Endodermal cell (in vitro differentiated cells): ENCODE data around the gene HSD17B3. TPM values are rescaled to one million over a fixed set of nuclear protein-coding genes. Genes with fewer than 3 reads are reported as not detected.

ENCODE experiments used
- DNase-seq: peaks from one replicate; pipeline ENCODE4 v3.0.0-alpha.2; 2017
- H3K27ac ChIP-seq: 2 replicates; pipeline ENCODE4 v1.5.1; 2013; ENCODE audit warnings: mild to moderate bottlenecking, low read depth, low read length, moderate library complexity
- H3K27me3 ChIP-seq: 2 replicates; pipeline ENCODE4 v1.6.1; 2013; ENCODE audit warnings: mild to moderate bottlenecking, low read length, moderate library complexity; ENCODE audit not compliant: insufficient read depth, control insufficient read depth, poor library complexity, severe bottlenecking
- H3K36me3 ChIP-seq: 2 replicates; pipeline ENCODE4 v1.7.0; 2013; ENCODE audit warnings: mild to moderate bottlenecking, low read length, moderate library complexity; ENCODE audit not compliant: control insufficient read depth, insufficient read depth
- H3K4me1 ChIP-seq: one replicate; pipeline ENCODE4 v1.7.0; 2013; ENCODE audit warnings: low read length; ENCODE audit not compliant: control insufficient read depth, insufficient read depth
- H3K4me3 ChIP-seq: 2 replicates; pipeline ENCODE4 v1.5.1; 2013; ENCODE audit warnings: mild to moderate bottlenecking, low read length, moderate library complexity
- H3K9ac ChIP-seq: 2 replicates; pipeline ENCODE4 v1.6.1; 2013; ENCODE audit warnings: mild to moderate bottlenecking, low read length, moderate library complexity; ENCODE audit not compliant: poor library complexity, severe bottlenecking; ENCODE audit errors: extremely low read depth
- H3K9me3 ChIP-seq: 2 replicates; pipeline ENCODE4 v1.6.1; 2013; ENCODE audit warnings: mild to moderate bottlenecking, low read length, moderate library complexity; ENCODE audit not compliant: control insufficient read depth
- H3K27ac Mint-ChIP-seq: 2 replicates; pipeline ENCODE4 v1.8.0; 2020; ENCODE audit warnings: mixed read lengths
- H3K27me3 Mint-ChIP-seq: 2 replicates; pipeline ENCODE4 v1.8.0; 2021; ENCODE audit warnings: mild to moderate bottlenecking, mixed read lengths; ENCODE audit not compliant: insufficient read depth
- H3K36me3 Mint-ChIP-seq: 2 replicates; pipeline ENCODE4 v1.8.0; 2020; ENCODE audit warnings: low read depth, mixed read lengths
- H3K4me1 Mint-ChIP-seq: 2 replicates; pipeline ENCODE4 v1.8.0; 2020; ENCODE audit warnings: mixed read lengths
- H3K4me3 Mint-ChIP-seq: 2 replicates; pipeline ENCODE4 v1.8.0; 2020; ENCODE audit warnings: mild to moderate bottlenecking, moderate library complexity, mixed read lengths
- H3K9me3 Mint-ChIP-seq: 2 replicates; pipeline ENCODE4 v1.8.0; 2020; ENCODE audit warnings: mild to moderate bottlenecking, mixed read lengths
- WGBS, 2 experiments: methylation state at CpG; one replicate each; pipeline versions ENCODE4 v1.1.5 to v1.1.7; 2013; ENCODE audit warnings: missing lambda C conversion rate in 2 of 2, mixed read lengths in 1 of 2; ENCODE audit not compliant: insufficient coverage in 1 of 2, insufficient read length in 1 of 2; 5-methylcytosine and 5-hydroxymethylcytosine counted together
- total RNA-seq, 2 donors: library from RNA; stranded (reverse); fragmentation: NEBNext Ultra II Directional in 1 of 2; extraction: Animal tissue kit (Norgen Biotek cat#: 25700) in 1 of 2; gene quantifications; 2 replicates in 1 of 2; 3 replicates in 1 of 2; pipeline ENCODE4 v1.2.1, GENCODE V29; 2021
- TF ChIP-seq, protein P1 (sequence below): fragments of 200-600 bp; sonication (generic); conservative IDR thresholded peaks from 2 replicates; pipeline ENCODE4 v1.5.0; 2021; ENCODE audit warnings: antibody characterized with exemption, mild to moderate bottlenecking

The HSD17B3 gene
- total RNA-seq, 2 donors from 2014 or later, result 0.40 TPM; not detected in 1

GRCh38 chr9:96215841-96216240, 86.1 kb downstream of the HSD17B3 start:
- no peaks in the 10 kb centered on the region for H3K36me3 ChIP-seq
- Mint-ChIP-seq H3K9me3 (peaks cover 5% of the 10 kb centered on the region), H3K36me3 (no peaks in the 10 kb centered on the region), H3K27me3 (peaks cover 46% of the 10 kb centered on the region), H3K4me1 (peaks cover 30% of the 10 kb centered on the region), H3K27ac (no peak overlapping the region), H3K4me3 (no peak overlapping the region)
- peaks cover 2% of the 10 kb centered on the region for H3K4me1 ChIP-seq
- DNase-seq, result no peak
- H3K27ac ChIP-seq, result no peak overlapping the region
- WGBS, 2 experiments, result 92% methylated on average over 2 of the region's 2 CpGs; no CpG with 5 or more reads in 1 of the 2 experiments
- no peak overlapping the region for H3K4me3 ChIP-seq
- TF ChIP-seq, protein P1, sequence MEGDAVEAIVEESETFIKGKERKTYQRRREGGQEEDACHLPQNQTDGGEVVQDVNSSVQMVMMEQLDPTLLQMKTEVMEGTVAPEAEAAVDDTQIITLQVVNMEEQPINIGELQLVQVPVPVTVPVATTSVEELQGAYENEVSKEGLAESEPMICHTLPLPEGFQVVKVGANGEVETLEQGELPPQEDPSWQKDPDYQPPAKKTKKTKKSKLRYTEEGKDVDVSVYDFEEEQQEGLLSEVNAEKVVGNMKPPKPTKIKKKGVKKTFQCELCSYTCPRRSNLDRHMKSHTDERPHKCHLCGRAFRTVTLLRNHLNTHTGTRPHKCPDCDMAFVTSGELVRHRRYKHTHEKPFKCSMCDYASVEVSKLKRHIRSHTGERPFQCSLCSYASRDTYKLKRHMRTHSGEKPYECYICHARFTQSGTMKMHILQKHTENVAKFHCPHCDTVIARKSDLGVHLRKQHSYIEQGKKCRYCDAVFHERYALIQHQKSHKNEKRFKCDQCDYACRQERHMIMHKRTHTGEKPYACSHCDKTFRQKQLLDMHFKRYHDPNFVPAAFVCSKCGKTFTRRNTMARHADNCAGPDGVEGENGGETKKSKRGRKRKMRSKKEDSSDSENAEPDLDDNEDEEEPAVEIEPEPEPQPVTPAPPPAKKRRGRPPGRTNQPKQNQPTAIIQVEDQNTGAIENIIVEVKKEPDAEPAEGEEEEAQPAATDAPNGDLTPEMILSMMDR, result peak; percentile 24
- no peaks in the 10 kb centered on the region for H3K9me3 ChIP-seq
- no peak overlapping the region for H3K9ac ChIP-seq
- H3K27me3 ChIP-seq, result no peaks in the 10 kb centered on the region

- Mint-ChIP-seq H3K36me3 (no peaks in the 10 kb centered on the region), H3K9me3 (peaks cover 5% of the 10 kb centered on the region), H3K4me3 (no peak overlapping the region), H3K27me3 (peaks cover 47% of the 10 kb centered on the region), H3K4me1 (peaks cover 30% of the 10 kb centered on the region), H3K27ac (no peak overlapping the region)
- H3K27ac ChIP-seq, result no peak overlapping the region
- TF ChIP-seq, protein P1, result no peak
- WGBS, 2 experiments, result 57 to 67% methylated on average over 1 to 5 of the region's 5 CpGs
- H3K4me3 ChIP-seq, result no peak overlapping the region
- peaks cover under 1% of the 10 kb centered on the region for H3K27me3 ChIP-seq
- no peaks in the 10 kb centered on the region for H3K36me3 ChIP-seq
- no peak overlapping the region for H3K9ac ChIP-seq
- peaks cover 2% of the 10 kb centered on the region for H3K4me1 ChIP-seq
- H3K9me3 ChIP-seq, result no peaks in the 10 kb centered on the region
- DNase-seq, result no peak
Observed at GRCh38 chr9:96214635-96215034, 87.3 kb downstream of the HSD17B3 start.

DNA sequence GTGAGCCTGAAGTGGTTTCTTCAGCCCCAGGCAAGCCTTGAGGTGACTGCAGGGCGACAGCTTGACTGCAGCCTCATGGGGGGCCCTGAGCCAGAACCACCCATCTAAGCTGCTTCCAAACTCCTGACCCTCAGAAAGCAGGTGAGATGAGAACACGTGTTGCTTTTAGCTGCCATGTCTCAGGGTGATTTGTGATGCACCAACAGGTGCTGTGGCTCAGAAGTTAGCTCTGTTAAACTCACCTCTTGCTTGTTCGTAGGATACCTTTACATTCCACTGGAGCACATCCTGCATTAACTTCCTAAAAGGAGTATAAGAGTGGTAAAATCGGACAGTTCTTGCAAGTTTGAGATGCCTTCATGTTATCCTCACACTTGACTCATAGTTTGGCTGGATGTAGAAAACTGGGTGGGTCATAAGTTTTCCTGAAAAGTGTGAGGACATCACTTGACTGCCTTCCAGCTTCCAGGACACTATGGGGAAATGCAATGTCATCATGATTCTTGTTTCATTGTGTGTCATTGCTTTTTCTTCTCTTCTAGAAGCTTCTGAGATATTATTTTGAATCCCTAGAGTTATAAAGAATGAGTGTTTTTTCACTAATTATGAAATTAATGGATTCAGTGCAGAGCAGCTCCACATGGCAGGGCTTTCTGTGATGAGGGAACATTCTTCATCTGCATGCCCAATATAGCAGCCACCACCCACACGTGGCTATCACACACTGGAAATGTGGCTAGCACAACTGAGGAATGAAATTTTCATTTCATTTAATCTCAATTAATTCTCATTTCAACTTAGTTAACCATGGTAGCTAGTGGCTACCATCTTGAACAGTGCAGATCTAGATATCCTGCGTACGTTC, 92.3 kb downstream of the HSD17B3 start:
- Mint-ChIP-seq H3K4me1 (peaks cover 5% of the 10 kb centered on the region), H3K36me3 (no peaks in the 10 kb centered on the region), H3K4me3 (no peak overlapping the region), H3K27ac (no peak overlapping the region), H3K27me3 (peaks cover 37% of the 10 kb centered on the region), H3K9me3 (peaks cover 13% of the 10 kb centered on the region)
- no peaks in the 10 kb centered on the region for H3K4me1 ChIP-seq
- no peak for DNase-seq
- H3K9ac ChIP-seq, result no peak overlapping the region
- H3K9me3 ChIP-seq, result peaks cover 8% of the 10 kb centered on the region
- TF ChIP-seq, protein P1, result no peak
- no peak overlapping the region for H3K27ac ChIP-seq
- 90 to 97% methylated on average over 6 to 7 of the region's 7 CpGs for WGBS, 2 experiments
- peaks cover 8% of the 10 kb centered on the region for H3K27me3 ChIP-seq
- H3K36me3 ChIP-seq, result no peaks in the 10 kb centered on the region
- no peak overlapping the region for H3K4me3 ChIP-seq
